Uterus (tissue), 4 donors: ENCODE measurements around the gene CCNQ. TPM values are rescaled to one million over a fixed set of nuclear protein-coding genes. Genes with fewer than 3 reads are reported as not detected.
A peak's percentile ranks its signal among the peaks of the same experiment; 100 is the strongest.

ENCODE experiments used
- DNase-seq, 2 donors: peaks; one replicate each; pipeline ENCODE4 v3.0.0-alpha.2; 2019 to 2020
- H3K27ac ChIP-seq, 2 donors: fragments of 200-600 bp; sonication (generic); 1 replicate in 1 of 2; 2 replicates in 1 of 2; pipeline ENCODE4 v1.5.1; 2016 to 2018
- H3K27me3 ChIP-seq, 2 donors: fragments of 200-600 bp; sonication (generic); one replicate each; pipeline ENCODE4 v1.5.1; 2018 to 2019; ENCODE audit warnings: control low read depth in 1 of 2
- H3K36me3 ChIP-seq, 2 donors: fragments of 200-600 bp; sonication (generic); one replicate each; pipeline ENCODE4 v1.5.1; 2019; ENCODE audit warnings: control low read depth in 1 of 2
- H3K4me1 ChIP-seq, 2 donors: fragments of 200-600 bp; sonication (generic); one replicate each; pipeline ENCODE4 v1.5.1; 2018 to 2019; ENCODE audit warnings: control low read depth in 1 of 2
- H3K4me3 ChIP-seq, 2 donors: fragments of 200-600 bp; sonication (generic); 1 replicate in 1 of 2; 2 replicates in 1 of 2; pipeline ENCODE4 v1.5.1; 2018 to 2019; ENCODE audit warnings: mild to moderate bottlenecking in 1 of 2
- H3K9me3 ChIP-seq, 2 donors: fragments of 200-600 bp; sonication (generic); one replicate each; pipeline ENCODE4 v1.5.1; 2019; ENCODE audit warnings: control low read depth in 1 of 2
- POLR2A ChIP-seq, 2 donors: fragments of 450-650 bp; IDR thresholded peaks; one replicate each; pipeline ENCODE4 v1.6.1; 2016; ENCODE audit warnings: antibody characterized with exemption in 2 of 2, mild to moderate bottlenecking in 1 of 2, moderate library complexity in 1 of 2
- intact Hi-C: fragments of 100-400 bp; cut with DNase I; formaldehyde crosslinking; loops from one replicate; pipeline ENCODE4 v1.15.1; 2023; ENCODE audit warnings: low total_unique reads
- total RNA-seq, 4 donors: library from RNA; depleted of rRNA in 3 of 4; stranded (reverse); fragments of >200 nt in 3 of 4; gene quantifications; one replicate each; pipeline versions ENCODE4 v1.1.0 to v1.2.4, GENCODE V29; 2014 to 2023
- TF ChIP-seq, protein P1 (sequence below), 4 experiments: fragments of 200-600 bp in 2 of 4; fragments of 450-650 bp in 2 of 4; sonication (generic) in 2 of 4; IDR thresholded peaks; one replicate each; pipeline ENCODE4 v1.5.1; 2016 to 2019; ENCODE audit warnings: antibody characterized with exemption in 4 of 4, mild to moderate bottlenecking in 2 of 4, moderate library complexity in 1 of 4
- donor health status: DM: yes; HTN: yes; CAD: no.

The CCNQ gene
- total RNA-seq, 4 donors from 2014 or later, result 14.9 to 94.5 (median 29.3) TPM

DNA sequence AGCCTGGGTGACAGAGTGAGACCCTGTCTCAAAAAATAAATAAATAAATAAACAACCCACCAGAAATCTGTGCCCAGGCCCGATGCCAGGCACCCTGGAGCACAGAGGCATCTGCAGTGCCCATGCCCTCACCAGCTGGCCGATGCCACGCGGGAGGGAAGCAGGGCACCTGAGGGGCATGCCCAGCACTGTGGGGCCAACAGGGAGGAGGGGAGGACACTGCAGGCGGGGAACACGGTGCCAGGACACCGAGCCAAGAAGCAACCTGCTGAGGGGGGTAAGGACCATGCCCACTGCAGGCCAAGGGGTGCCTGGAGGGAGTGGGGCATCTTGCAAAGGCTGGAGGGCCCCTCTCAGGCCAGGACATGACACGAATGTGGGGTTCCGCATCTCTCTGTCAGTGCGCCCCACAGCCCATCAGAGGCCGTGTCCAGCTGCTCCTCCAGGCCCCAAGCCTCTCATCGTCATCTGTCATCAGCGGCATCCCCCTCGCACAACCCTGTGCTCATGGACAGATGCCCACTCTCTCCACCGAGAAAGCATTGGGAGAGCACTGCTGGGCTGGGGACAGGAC, 34.8 kb upstream of the CCNQ start:
- Histone ChIP-seq H3K36me3 (no peaks in the 10 kb centered on the region), H3K27ac (no peak overlapping the region), H3K4me1 (no peaks in the 10 kb centered on the region), H3K4me3 (no peak overlapping the region), H3K9me3 (no peaks in the 10 kb centered on the region), H3K27me3 (no peaks in the 10 kb centered on the region)
- intact Hi-C loops, result no loop called here
- TF ChIP-seq POLR2A (IDR thresholded peaks at IDR 0.05), result no peak
- TF ChIP-seq, protein P1, sequence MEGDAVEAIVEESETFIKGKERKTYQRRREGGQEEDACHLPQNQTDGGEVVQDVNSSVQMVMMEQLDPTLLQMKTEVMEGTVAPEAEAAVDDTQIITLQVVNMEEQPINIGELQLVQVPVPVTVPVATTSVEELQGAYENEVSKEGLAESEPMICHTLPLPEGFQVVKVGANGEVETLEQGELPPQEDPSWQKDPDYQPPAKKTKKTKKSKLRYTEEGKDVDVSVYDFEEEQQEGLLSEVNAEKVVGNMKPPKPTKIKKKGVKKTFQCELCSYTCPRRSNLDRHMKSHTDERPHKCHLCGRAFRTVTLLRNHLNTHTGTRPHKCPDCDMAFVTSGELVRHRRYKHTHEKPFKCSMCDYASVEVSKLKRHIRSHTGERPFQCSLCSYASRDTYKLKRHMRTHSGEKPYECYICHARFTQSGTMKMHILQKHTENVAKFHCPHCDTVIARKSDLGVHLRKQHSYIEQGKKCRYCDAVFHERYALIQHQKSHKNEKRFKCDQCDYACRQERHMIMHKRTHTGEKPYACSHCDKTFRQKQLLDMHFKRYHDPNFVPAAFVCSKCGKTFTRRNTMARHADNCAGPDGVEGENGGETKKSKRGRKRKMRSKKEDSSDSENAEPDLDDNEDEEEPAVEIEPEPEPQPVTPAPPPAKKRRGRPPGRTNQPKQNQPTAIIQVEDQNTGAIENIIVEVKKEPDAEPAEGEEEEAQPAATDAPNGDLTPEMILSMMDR (IDR thresholded peaks at IDR 0.05), result no peak
- DNase-seq, result peak in 1 of 2 donors; percentile 4

DNA sequence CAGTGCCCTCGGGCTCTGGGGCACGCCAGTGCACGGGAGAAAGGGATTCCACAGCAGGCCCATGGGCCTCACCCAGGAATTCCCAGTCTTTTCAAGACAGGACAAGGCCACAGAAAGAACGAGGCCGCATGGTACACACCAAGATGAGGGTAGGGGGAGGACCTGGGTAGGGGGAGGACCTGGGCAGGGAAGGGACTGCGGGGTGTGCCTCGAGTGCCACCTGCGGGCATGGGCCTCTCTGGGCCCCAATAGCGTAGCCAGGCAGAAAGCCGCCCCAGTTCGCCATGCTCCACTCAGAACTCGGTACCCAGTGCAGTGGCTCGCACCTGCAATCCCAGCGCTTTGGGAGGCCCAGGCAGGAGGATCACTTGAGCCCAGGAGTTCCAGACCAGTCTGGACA, 34.1 kb upstream of the CCNQ start:
- Histone ChIP-seq H3K4me3 (no peak overlapping the region), H3K36me3 (no peaks in the 10 kb centered on the region), H3K27me3 (no peaks in the 10 kb centered on the region), H3K9me3 (no peaks in the 10 kb centered on the region), H3K4me1 (no peaks in the 10 kb centered on the region), H3K27ac (no peak overlapping the region)
- DNase-seq, result peak in 1 of 2 donors; percentile 3
- intact Hi-C loops, result no loop called here
- no peak for TF ChIP-seq POLR2A (IDR thresholded peaks at IDR 0.05)
- TF ChIP-seq, protein P1 (IDR thresholded peaks at IDR 0.05), result no peak

DNA sequence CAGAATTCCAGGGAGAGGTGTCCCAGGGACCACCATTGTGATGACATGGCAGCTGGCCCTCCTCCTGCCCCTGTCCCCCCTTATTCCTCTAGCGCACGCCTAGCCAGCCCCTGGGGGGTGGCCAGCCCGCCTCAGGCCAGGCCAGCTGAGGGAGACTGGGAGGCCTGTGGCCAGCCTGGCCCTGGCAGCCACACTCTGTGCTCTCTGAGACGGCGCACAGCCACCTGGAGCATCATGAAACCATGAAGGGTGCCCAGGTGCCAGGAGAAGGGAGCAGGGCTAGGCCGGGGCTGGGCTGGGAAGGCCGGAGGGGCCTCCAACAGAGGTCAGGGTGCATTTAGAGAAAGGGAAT, 33.6 kb upstream of the CCNQ start:
- no peak for TF ChIP-seq POLR2A (IDR thresholded peaks at IDR 0.05)
- TF ChIP-seq, protein P1 (IDR thresholded peaks at IDR 0.05), result no peak
- Histone ChIP-seq H3K27me3 (no peaks in the 10 kb centered on the region), H3K4me3 (no peak overlapping the region), H3K4me1 (no peaks in the 10 kb centered on the region), H3K9me3 (no peaks in the 10 kb centered on the region), H3K27ac (no peak overlapping the region), H3K36me3 (no peaks in the 10 kb centered on the region)
- intact Hi-C loops, result no loop called here
- DNase-seq, result no peak

DNA sequence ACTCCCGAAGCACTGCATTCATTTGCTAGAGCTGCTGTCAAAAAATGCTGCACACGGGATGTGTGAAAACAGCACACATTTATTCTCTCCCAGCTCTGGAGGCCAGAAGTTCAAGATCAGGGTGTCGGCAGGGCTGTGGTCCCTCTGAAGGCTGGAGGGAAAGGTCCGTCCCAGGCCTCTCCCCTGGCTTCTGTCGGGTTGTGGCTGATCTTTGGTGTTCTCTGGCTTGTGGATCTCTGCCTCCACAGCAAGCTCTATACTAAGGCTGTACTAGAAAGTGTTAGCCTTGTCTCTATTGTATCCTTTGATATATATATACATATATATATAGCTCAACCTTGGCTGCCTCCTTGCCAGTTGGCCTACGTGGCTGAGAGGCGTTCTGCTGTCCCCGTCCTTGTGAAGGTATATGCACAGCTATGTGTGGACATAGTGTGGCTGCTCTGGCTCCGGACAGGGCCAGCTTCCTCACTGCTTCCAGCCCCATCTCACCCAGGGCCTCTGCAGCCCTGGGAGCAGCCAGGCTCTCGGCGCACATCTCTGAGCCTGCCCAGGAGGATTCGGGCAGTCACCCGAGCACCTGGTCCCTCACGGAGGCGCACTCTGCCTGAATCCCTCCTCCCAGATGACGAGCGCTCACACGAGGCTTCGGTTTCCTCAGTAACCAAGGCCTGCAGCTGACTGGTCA, 33.1 kb upstream of the CCNQ start:
- intact Hi-C loops, result no loop called here
- Histone ChIP-seq H3K9me3 (no peaks in the 10 kb centered on the region), H3K36me3 (no peaks in the 10 kb centered on the region), H3K4me1 (no peaks in the 10 kb centered on the region), H3K27me3 (no peaks in the 10 kb centered on the region), H3K4me3 (no peak overlapping the region), H3K27ac (no peak overlapping the region)
- no peak for TF ChIP-seq POLR2A (IDR thresholded peaks at IDR 0.05)
- peak in 1 of 2 donors; percentile 7 for DNase-seq

DNA sequence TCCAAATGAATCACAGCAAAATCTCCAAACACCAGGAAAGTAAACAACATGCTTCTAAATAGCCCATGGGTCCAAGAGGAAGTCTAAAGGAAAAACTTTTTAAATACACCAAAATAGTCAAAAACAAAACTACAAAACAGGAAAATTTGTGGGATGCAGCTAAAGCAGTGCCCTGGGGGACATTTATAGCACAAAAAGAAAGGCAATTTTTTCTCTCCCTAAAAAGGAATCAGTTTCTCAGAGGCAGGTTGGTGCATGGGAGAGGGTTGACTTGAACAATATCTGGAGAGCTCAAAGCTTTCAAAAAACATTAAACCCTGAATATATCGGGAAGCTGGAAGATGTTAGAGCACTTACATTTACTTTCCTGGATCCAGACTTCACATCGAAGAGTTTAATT, 32.4 kb upstream of the CCNQ start:
- no peak for TF ChIP-seq POLR2A (IDR thresholded peaks at IDR 0.05)
- TF ChIP-seq, protein P1 (IDR thresholded peaks at IDR 0.05), result no peak
- Histone ChIP-seq H3K4me1 (no peaks in the 10 kb centered on the region), H3K27ac (no peak overlapping the region), H3K27me3 (no peaks in the 10 kb centered on the region), H3K9me3 (no peaks in the 10 kb centered on the region), H3K36me3 (no peaks in the 10 kb centered on the region), H3K4me3 (no peak overlapping the region)
- intact Hi-C loops, result no loop called here
- DNase-seq, result no peak
